GM23338 (cell line): ENCODE data around the gene ADGB. TPM values are rescaled to one million over a fixed set of nuclear protein-coding genes. Genes with fewer than 3 reads are reported as not detected.

Experiments
- ATAC-seq: fragments of 200-7000 bp; cut with Tn5 transposase; 3 replicates; pipeline ENCODE4 v1.9.1; 2020
- DNase-seq: peaks from one replicate; pipeline ENCODE4 v3.0.0-alpha.2; 2015; ENCODE audit warnings: low spot score
- H2AFZ ChIP-seq: fragments of 200-600 bp; sonication (generic); 2 replicates; pipeline ENCODE4 v1.8.0; 2016; ENCODE audit warnings: antibody characterized with exemption, mild to moderate bottlenecking, moderate library complexity
- H3F3A ChIP-seq: fragments of 200-600 bp; sonication (generic); replicated peaks from 2 replicates; pipeline ENCODE4 v1.8.0; 2017; ENCODE audit warnings: antibody characterized with exemption, mixed run types, low read depth
- H3K27ac ChIP-seq: fragments of 200-600 bp; sonication (generic); 2 replicates; pipeline ENCODE4 v1.6.1; 2016; ENCODE audit warnings: low read depth
- H3K27me3 ChIP-seq: fragments of 200-600 bp; sonication (generic); 2 replicates; pipeline ENCODE4 v1.8.0; 2016; ENCODE audit warnings: mild to moderate bottlenecking, mixed run types, moderate library complexity; ENCODE audit not compliant: insufficient read depth
- H3K36me3 ChIP-seq: fragments of 200-600 bp; sonication (generic); 2 replicates; pipeline ENCODE4 v1.8.0; 2016; ENCODE audit warnings: mild to moderate bottlenecking; ENCODE audit not compliant: insufficient read depth
- H3K4me1 ChIP-seq: fragments of 200-600 bp; sonication (generic); 2 replicates; pipeline ENCODE4 v1.8.0; 2016; ENCODE audit warnings: mild to moderate bottlenecking, moderate library complexity; ENCODE audit not compliant: insufficient read depth
- H3K4me2 ChIP-seq: fragments of 200-600 bp; sonication (generic); 2 replicates; pipeline ENCODE4 v1.7.1; 2017; ENCODE audit warnings: mixed run types
- H3K4me3 ChIP-seq: fragments of 200-600 bp; sonication (generic); 2 replicates; pipeline ENCODE4 v1.6.1; 2016; ENCODE audit warnings: mixed run types
- H3K79me2 ChIP-seq: fragments of 200-600 bp; sonication (generic); replicated peaks from 2 replicates; pipeline ENCODE4 v1.8.0; 2017; ENCODE audit warnings: mild to moderate bottlenecking; ENCODE audit not compliant: insufficient read depth
- H3K9me2 ChIP-seq: fragments of 200-600 bp; sonication (generic); 2 replicates; pipeline ENCODE4 v1.8.0; 2017; ENCODE audit not compliant: insufficient read depth
- H4K20me1 ChIP-seq: fragments of 200-600 bp; sonication (generic); replicated peaks from 2 replicates; pipeline ENCODE4 v1.8.0; 2017; ENCODE audit warnings: mild to moderate bottlenecking; ENCODE audit not compliant: insufficient read depth
- H3K27ac Mint-ChIP-seq: 2 replicates; pipeline ENCODE4 v1.8.0; 2020; ENCODE audit warnings: inconsistent platforms, mild to moderate bottlenecking, moderate library complexity, mixed read lengths
- H3K27me3 Mint-ChIP-seq: 3 replicates; pipeline ENCODE4 v1.8.0; 2022; ENCODE audit warnings: low read depth, mild to moderate bottlenecking, moderate library complexity, mixed read lengths, inconsistent platforms; ENCODE audit not compliant: insufficient read depth, poor library complexity
- H3K36me3 Mint-ChIP-seq: 3 replicates; pipeline ENCODE4 v1.8.0; 2021; ENCODE audit warnings: low read depth, mild to moderate bottlenecking, inconsistent platforms, moderate library complexity, mixed read lengths
- H3K4me1 Mint-ChIP-seq: 3 replicates; pipeline ENCODE4 v1.8.0; 2020; ENCODE audit warnings: mild to moderate bottlenecking, inconsistent platforms, mixed read lengths
- H3K4me3 Mint-ChIP-seq: 3 replicates; pipeline ENCODE4 v1.8.0; 2021; ENCODE audit warnings: moderate library complexity, mild to moderate bottlenecking, inconsistent platforms, mixed read lengths
- H3K9me3 Mint-ChIP-seq: 3 replicates; pipeline ENCODE4 v1.8.0; 2020; ENCODE audit warnings: moderate library complexity, mild to moderate bottlenecking, inconsistent platforms, mixed read lengths
- CREB1 ChIP-seq: fragments of 250-450 bp; sonication (Bioruptor Pico); IDR thresholded peaks from 2 replicates; pipeline ENCODE4 v1.5.0; 2020; ENCODE audit warnings: low read depth, mild to moderate bottlenecking, moderate library complexity
- EZH2phosphoT487 ChIP-seq: fragments of 200-600 bp; sonication (generic); IDR thresholded peaks from one replicate; pipeline ENCODE4 v1.8.1; 2018; ENCODE audit warnings: antibody characterized with exemption; ENCODE audit not compliant: unreplicated experiment
- JUNB ChIP-seq: IDR thresholded peaks from one replicate; pipeline ENCODE4 v1.6.1; 2016; ENCODE audit warnings: antibody characterized with exemption; ENCODE audit not compliant: unreplicated experiment
- NANOG ChIP-seq: IDR thresholded peaks from 2 replicates; pipeline ENCODE4 v1.6.1; 2016; ENCODE audit warnings: antibody characterized with exemption, borderline replicate concordance
- STAT1 ChIP-seq: IDR thresholded peaks from one replicate; pipeline ENCODE4 v1.6.1; 2016; ENCODE audit warnings: antibody characterized with exemption; ENCODE audit not compliant: unreplicated experiment
- ZNF114 ChIP-seq: fragments of 250-450 bp; sonication (Bioruptor Pico); IDR thresholded peaks from 2 replicates; pipeline ENCODE4 v1.5.0; 2020; ENCODE audit warnings: mild to moderate bottlenecking, moderate library complexity
- polyA plus RNA-seq: library from polyadenylated mRNA; unstranded; fragments of >200 nt; fragmentation: Nextera tagmentation; extraction: Ambion mirVana; gene quantifications from 2 replicates; pipeline ENCODE4 v1.2.1, GENCODE V29; 2016
- total RNA-seq: library from RNA; depleted of rRNA; stranded (reverse); fragments of >200 nt; shearing (Covaris generic); gene quantifications from 2 replicates; pipeline ENCODE4 v1.2.3, GENCODE V29; 2014
- TF ChIP-seq, protein P1 (sequence below): fragments of 250-450 bp; sonication (Bioruptor Pico); IDR thresholded peaks from 2 replicates; pipeline ENCODE4 v1.5.0; 2020; ENCODE audit warnings: mild to moderate bottlenecking, moderate library complexity
- TF ChIP-seq, protein P2 (sequence below), 2 experiments: fragments of 200-600 bp in 1 of 2; sonication (generic) in 1 of 2; conservative IDR thresholded peaks; 2 replicates each; pipeline versions ENCODE4 v1.5.1 to v1.6.1; 2016 to 2017; ENCODE audit warnings: antibody characterized with exemption in 2 of 2, low read depth in 2 of 2, mild to moderate bottlenecking in 2 of 2, moderate library complexity in 1 of 2
- TF ChIP-seq, protein P3 (sequence below): IDR thresholded peaks from 2 replicates; pipeline ENCODE4 v1.6.1; 2016; ENCODE audit warnings: antibody characterized with exemption

ADGB gene
- total and polyA plus RNA-seq, 2 experiments from 2014 or later, result not detected

DNA sequence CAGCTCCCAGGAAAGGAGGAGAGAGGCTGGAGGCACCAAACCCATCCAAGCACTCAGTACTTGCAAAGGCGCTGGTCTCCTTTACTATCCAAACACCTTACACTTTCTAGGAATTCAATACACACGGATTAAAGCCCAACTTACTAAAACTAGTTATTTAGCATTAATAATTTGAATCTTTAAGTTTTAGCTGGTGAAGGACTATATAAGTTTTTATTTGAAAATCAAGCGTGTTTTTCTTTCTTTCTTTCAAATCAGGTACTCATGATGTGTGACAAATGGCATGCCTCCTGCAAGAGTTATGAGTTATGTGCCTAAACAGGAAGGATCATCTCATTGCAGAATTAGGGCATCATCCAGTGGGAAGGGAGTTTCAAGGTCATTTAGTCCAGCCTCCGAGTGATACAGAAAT, 263.7 kb downstream of the ADGB start (continued):
- TF ChIP-seq, protein P1, sequence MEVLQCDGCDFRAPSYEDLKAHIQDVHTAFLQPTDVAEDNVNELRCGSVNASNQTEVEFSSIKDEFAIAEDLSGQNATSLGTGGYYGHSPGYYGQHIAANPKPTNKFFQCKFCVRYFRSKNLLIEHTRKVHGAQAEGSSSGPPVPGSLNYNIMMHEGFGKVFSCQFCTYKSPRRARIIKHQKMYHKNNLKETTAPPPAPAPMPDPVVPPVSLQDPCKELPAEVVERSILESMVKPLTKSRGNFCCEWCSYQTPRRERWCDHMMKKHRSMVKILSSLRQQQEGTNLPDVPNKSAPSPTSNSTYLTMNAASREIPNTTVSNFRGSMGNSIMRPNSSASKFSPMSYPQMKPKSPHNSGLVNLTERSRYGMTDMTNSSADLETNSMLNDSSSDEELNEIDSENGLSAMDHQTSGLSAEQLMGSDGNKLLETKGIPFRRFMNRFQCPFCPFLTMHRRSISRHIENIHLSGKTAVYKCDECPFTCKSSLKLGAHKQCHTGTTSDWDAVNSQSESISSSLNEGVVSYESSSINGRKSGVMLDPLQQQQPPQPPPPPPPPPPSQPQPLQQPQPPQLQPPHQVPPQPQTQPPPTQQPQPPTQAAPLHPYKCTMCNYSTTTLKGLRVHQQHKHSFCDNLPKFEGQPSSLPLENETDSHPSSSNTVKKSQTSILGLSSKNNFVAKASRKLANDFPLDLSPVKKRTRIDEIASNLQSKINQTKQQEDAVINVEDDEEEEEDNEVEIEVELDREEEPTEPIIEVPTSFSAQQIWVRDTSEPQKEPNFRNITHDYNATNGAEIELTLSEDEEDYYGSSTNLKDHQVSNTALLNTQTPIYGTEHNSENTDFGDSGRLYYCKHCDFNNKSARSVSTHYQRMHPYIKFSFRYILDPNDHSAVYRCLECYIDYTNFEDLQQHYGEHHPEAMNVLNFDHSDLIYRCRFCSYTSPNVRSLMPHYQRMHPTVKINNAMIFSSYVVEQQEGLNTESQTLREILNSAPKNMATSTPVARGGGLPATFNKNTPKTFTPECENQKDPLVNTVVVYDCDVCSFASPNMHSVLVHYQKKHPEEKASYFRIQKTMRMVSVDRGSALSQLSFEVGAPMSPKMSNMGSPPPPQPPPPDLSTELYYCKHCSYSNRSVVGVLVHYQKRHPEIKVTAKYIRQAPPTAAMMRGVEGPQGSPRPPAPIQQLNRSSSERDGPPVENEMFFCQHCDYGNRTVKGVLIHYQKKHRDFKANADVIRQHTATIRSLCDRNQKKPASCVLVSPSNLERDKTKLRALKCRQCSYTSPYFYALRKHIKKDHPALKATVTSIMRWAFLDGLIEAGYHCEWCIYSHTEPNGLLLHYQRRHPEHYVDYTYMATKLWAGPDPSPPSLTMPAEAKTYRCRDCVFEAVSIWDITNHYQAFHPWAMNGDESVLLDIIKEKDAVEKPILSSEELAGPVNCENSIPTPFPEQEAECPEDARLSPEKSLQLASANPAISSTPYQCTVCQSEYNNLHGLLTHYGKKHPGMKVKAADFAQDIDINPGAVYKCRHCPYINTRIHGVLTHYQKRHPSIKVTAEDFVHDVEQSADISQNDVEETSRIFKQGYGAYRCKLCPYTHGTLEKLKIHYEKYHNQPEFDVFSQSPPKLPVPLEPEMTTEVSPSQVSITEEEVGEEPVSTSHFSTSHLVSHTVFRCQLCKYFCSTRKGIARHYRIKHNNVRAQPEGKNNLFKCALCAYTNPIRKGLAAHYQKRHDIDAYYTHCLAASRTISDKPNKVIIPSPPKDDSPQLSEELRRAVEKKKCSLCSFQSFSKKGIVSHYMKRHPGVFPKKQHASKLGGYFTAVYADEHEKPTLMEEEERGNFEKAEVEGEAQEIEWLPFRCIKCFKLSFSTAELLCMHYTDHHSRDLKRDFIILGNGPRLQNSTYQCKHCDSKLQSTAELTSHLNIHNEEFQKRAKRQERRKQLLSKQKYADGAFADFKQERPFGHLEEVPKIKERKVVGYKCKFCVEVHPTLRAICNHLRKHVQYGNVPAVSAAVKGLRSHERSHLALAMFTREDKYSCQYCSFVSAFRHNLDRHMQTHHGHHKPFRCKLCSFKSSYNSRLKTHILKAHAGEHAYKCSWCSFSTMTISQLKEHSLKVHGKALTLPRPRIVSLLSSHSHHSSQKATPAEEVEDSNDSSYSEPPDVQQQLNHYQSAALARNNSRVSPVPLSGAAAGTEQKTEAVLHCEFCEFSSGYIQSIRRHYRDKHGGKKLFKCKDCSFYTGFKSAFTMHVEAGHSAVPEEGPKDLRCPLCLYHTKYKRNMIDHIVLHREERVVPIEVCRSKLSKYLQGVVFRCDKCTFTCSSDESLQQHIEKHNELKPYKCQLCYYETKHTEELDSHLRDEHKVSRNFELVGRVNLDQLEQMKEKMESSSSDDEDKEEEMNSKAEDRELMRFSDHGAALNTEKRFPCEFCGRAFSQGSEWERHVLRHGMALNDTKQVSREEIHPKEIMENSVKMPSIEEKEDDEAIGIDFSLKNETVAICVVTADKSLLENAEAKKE (CRISPR knock-in tag), result no peak
- no peak for TF ChIP-seq JUNB

DNA sequence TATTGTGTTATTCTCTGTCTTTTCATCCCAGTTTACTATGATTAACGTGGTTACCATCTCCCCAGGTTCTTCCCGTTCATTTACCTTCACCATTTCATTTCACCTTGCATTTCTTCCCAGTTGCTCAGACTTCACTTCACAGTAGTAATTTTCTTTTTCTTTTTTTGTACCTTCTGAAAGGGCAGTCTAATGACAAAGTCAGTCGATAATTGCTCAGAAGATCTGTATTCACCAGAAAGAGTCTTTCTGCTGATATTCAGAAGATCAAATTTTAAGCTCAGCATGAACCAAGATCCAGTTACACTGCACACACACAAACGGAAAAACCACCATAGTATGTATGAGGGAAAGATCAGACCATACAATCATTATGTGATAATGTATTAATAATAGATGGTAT, 265.5 kb downstream of the ADGB start:
- Histone ChIP-seq H3F3A (no peaks in the 10 kb centered on the region), H3K27me3 (no peaks in the 10 kb centered on the region), H3K27ac (no peak overlapping the region), H3K4me1 (no peaks in the 10 kb centered on the region), H3K79me2 (no peaks in the 10 kb centered on the region), H3K36me3 (no peaks in the 10 kb centered on the region), H4K20me1 (no peaks in the 10 kb centered on the region; the same call in 1 of the 2 replicates), H3K9me2 (0 out of 2 replicates have a peak, but pooled peaks cover 7% of the 10 kb centered on the region), H3K4me2 (no peak overlapping the region), H3K4me3 (no peak overlapping the region), H2AFZ (no peak overlapping the region)
- no peaks in the 10 kb centered on the region for H3K9me3 Mint-ChIP-seq
- no peaks in the 10 kb centered on the region for H3K4me1 Mint-ChIP-seq
- H3K4me3 Mint-ChIP-seq, result no peak overlapping the region
- ATAC-seq (no peak), DNase-seq (no peak)
- no peaks in the 10 kb centered on the region for H3K27me3 Mint-ChIP-seq
- no peak overlapping the region for H3K27ac Mint-ChIP-seq
- TF ChIP-seq, protein P2, sequence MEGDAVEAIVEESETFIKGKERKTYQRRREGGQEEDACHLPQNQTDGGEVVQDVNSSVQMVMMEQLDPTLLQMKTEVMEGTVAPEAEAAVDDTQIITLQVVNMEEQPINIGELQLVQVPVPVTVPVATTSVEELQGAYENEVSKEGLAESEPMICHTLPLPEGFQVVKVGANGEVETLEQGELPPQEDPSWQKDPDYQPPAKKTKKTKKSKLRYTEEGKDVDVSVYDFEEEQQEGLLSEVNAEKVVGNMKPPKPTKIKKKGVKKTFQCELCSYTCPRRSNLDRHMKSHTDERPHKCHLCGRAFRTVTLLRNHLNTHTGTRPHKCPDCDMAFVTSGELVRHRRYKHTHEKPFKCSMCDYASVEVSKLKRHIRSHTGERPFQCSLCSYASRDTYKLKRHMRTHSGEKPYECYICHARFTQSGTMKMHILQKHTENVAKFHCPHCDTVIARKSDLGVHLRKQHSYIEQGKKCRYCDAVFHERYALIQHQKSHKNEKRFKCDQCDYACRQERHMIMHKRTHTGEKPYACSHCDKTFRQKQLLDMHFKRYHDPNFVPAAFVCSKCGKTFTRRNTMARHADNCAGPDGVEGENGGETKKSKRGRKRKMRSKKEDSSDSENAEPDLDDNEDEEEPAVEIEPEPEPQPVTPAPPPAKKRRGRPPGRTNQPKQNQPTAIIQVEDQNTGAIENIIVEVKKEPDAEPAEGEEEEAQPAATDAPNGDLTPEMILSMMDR (conservative IDR thresholded peaks at IDR 0.05; ENCODE audit: low read depth in 2 of 2), result no peak
- TF ChIP-seq EZH2phosphoT487 (no peak), ZNF114 (CRISPR knock-in tag) (no peak), CREB1 (CRISPR knock-in tag) (no peak), JUNB (no peak), STAT1 (no peak), NANOG (no peak)
- TF ChIP-seq, protein P3, sequence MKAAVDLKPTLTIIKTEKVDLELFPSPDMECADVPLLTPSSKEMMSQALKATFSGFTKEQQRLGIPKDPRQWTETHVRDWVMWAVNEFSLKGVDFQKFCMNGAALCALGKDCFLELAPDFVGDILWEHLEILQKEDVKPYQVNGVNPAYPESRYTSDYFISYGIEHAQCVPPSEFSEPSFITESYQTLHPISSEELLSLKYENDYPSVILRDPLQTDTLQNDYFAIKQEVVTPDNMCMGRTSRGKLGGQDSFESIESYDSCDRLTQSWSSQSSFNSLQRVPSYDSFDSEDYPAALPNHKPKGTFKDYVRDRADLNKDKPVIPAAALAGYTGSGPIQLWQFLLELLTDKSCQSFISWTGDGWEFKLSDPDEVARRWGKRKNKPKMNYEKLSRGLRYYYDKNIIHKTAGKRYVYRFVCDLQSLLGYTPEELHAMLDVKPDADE, result no peak
- H3K36me3 Mint-ChIP-seq, result no peaks in the 10 kb centered on the region
